NCI-H2196 treated with DMSO at 0.1 percent for 48 hours (cell line): Measurements from ENCODE around the gene INTS15.

Experiments used
- DNase-seq: peaks from one replicate; lab custom pipeline; 2025; ENCODE audit not compliant: unreplicated experiment; lab: John Stamatoyannopoulos, UW

The INTS15 gene

DNA sequence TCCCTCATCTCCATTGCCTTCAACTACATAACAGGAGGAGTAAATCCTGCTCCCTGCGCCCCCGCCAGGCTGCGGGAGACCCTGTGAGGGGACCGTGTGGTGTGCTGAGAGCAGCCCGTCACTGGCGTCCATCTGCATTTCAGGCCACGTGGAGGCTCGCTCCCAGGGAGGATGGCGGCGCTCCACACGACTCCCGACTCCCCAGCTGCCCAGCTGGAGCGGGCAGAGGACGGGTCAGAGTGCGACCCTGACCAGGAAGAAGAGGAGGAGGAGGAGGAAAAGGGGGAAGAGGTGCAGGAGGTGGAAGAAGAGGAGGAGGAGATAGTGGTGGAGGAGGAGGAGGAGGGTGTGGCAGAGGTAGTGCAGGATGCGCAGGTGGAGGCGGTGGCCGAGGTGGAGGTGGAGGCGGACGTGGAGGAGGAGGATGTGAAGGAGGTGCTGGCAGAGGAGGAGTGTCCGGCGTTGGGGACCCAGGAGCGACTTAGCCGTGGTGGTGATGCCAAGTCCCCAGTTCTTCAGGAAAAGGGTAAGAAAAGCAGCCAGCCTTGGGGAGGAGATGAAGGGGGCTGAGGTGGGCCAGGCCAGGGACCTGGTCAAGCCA lies 52.5 kb downstream of the INTS15 start:
- DNase-seq = no peak

DNA sequence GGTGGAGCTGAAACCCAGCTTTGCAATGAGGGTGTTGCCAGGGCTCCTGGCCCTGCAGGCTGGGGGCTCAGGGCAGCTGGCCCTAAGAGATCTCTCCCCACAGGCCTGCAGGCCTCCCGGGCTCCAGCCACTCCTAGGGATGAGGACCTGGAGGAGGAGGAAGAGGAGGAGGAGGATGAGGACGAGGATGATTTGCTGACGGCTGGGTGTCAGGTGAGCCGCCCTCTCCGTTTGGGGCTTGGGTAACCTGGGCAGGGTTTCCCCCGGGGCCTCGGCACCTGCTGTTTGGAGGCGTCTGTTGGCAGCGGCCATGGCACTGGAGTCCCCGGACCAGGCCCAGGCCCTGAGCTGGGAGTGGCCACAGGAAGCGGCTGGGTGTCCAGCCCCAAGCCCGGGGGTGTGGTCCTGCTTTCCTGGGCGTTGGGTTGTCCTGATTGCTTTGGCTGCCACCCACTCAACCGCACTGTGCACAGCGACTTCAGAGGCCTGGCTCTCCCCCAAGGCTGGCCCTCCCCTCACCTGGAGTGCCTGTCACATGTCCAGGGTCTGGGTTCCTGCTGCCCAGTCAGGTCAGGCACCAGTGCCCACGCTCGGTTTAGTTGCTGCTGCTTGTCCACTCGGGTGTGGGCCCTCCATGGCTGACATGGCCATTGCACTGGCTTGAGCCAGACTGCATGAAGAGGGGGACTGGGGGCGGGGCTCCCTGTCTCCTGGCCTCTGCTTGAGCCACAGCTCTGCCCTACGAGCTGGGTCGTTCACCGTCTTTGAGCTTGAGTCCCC lies 53.2 kb downstream of the INTS15 start:
- no peak for DNase-seq

DNA sequence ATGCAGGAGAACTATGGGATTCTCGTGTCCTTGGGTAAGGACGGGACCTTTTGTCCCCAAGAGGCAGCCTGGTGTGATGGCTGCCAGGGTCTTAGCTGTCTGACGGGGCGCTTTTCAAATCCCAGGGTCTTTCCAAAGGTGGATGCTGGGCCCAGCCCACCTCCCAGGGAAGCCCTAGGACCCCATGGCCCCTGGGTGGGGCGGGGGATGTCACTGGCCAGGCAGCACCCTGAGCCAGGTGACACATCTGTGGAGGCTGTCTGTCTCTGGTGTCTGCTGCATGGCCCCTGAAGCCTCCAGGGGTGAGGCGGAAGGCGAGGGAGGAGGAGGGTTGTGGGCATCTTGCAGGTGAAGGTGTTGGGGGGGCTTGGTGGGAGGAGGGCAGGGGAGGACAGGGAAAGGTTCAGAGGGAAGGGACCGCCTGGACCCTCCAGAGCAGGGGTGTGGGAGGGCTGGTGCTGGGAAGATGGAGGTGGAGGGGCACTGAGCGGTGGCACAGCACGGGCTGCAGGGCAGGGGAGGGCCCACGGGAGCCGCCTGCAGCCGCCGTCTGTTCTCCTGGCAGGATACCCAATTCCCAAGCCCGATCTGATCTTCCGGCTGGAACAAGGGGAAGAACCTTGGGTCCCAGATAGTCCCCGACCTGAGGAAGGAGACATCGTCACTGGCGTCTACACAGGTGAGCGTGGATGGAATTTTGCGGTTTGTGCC lies 54.2 kb downstream of the INTS15 start:
- no peak for DNase-seq

DNA sequence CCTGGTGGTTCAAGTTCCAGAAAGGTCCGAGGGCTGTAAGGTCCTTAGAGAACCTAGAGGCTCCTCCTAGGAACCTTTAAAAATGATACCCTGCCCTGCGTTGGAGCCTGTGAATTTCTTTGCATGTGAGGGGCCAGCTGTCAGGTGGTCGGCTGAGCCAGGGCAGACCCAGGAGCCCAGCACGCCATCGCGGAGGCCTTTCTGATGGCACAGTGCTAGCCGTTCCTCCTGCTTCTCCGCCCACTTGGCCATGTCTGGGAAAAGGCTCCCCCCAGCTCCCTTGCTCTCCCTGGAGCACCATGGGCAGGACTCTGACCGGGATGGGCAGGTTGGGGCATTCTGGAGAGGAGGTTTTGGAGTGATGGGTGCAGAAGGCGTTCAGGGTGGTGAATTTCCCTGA lies 54.9 kb downstream of the INTS15 start:
- DNase-seq = no peak

DNA sequence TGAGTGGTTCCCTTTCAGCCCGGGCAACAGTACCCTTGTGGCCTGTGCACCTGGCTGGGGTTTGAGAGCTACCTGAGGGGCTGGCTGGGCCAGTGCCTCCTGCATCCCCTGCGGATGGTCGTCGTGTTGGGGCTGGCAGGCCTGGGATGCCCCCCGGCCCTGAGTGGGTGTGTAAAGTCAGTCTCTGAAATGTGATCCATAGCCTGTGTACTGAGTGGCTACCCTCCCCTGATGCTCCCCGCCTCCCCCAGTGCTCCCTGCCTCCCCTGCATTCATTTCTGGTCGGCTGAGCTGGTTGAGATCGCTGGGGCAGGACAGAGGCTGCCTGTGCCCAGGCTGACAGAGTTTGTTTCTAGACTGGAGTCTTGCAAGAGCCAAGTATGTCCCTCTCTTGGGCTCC lies 56.6 kb downstream of the INTS15 start:
- DNase-seq = no peak

DNA sequence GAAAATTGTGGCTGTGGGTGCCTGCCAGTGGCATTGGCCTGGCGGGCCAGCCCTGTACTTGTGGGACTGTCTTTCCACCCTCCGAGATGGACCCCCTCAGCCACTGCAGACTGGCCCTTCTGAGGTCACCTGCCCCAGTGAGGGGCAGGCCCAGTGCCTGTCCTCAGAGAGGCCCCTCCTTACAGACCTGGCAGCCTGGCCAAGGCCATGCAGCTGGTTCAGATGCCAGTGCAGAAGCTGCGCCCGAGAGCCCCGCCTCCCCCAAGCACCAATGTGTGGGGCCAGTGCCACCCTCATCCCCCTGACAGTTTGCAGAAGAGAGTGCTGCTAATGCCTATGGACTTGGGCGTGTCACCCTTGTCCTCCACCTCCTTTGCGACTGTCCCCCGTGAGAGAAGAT lies 57.3 kb downstream of the INTS15 start:
- DNase-seq = no peak

DNA sequence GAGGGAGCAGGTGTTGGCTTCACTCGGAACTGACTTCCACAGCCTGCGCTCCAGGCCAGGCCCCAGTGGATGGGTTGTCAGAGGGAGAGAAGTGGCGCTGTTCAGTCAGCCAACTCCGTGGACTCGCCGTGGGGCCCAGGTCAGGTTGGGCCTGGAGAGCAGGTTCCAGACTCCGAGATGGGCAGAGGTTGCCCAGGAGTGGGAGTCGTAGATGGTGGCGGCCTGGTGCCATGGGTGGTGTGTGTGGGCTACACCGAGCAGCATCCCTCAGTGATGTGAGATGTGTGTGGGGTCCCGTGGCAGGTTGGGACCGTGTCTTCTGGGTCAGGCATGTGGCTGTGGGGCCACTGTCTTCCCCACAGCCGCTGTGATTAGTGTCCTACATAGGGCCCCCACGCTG lies 57.7 kb downstream of the INTS15 start:
- DNase-seq = no peak

DNA sequence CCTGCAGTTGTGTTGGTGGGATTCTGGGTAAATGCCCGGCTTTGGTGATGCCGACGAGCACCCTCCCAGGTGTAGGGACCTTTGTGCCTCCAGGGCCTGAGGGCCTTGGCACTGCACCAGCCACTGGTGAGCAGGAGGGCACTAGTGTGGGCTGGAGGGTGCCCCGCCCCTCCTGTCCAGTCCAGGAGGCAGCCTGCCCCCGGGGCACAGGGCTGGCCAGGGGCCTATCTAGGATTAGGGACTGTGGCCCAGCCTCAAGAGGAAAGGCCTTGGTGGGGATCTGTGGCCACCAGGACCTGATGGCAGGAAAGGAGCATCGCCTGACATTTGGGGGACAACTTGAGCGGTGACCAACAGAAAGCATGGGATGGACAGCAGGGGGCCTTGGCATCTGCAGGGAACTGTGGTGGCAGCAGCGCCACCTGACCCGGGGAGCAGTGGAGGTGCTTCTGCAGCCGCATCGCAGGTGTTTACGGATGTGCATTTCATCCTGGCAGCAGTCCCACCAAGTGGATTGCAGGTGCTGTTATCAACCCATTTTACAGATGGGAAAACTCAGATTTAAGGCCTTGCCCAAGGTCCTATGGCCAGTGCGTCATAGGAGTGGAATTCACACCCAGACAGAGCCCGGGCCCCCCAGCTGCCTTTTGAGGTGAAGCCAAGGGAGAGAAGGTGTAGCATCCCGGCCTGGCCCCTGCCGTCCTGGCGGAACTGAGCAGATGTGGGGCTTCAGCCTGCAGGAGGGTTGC lies 58.4 kb downstream of the INTS15 start:
- DNase-seq = no peak

DNA sequence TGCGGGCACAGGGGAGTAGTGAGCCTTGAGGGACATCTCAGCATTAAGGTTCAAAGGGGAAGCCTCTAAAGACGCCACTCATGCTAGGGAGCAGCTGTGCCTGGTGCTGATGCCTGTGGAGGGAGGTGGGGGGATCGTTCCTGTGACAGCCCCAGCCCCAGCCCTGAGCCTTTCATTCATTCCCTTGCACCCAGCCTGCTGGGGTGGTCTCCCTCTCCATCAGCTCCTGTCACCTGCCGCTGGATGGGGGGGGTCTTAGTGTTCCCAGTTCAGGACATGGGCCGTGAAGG lies 58.9 kb downstream of the INTS15 start:
- no peak for DNase-seq

DNA sequence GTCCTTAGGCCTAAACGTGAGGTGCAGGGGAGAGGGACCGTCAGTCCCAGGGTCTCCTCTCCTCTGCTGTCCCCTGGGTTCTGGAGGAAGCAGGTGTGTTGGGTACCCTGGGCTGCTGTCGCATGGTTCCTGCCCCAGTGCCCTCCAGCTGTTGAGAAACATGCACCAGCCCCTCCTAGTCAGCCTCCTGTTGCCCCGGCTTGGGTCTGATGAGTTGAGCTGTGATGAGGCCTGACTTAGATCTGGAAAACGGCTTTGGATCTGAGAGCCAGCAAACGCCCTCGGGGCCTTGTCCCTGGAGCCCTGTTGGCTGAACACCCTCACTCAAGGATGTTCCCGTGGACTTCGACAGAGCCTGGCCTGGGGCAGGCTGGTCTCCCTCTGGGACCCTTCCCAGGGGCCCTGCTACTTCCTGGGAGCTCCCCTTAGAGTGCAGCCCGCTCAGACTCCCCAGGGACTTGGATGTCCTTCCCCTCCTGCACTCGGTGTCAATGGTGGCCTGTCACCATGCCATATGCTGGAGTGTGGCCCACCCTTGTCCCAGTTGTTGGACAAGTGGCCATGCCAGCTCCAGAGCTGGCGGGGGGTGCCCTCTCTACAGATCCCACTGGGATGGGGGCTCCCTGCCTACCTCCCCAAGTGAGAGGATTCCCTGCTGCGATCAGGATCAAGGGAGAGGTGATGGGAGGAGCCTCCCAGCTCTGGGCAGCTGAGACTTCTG lies 59.6 kb downstream of the INTS15 start:
- no peak for DNase-seq

DNA sequence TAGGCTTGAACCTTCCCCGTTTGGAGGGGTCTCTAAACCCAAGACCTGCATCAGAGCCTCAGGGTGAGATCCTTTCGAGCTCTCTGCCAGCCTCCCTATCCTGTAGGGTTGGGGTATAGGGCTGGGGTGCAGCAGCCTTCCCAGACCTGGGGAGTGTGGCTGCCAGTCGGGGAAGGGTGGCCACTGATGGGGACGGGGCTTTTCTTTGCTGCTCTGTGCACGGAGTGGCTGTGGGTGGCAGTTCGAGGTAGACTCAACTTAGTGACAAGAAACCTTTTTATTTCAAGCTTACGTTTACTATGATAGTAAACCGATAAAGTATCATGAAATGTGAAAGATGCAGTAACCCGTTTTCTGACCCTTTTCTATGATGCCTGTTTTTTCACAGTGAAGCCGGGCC lies 60.3 kb downstream of the INTS15 start:
- DNase-seq = no peak

DNA sequence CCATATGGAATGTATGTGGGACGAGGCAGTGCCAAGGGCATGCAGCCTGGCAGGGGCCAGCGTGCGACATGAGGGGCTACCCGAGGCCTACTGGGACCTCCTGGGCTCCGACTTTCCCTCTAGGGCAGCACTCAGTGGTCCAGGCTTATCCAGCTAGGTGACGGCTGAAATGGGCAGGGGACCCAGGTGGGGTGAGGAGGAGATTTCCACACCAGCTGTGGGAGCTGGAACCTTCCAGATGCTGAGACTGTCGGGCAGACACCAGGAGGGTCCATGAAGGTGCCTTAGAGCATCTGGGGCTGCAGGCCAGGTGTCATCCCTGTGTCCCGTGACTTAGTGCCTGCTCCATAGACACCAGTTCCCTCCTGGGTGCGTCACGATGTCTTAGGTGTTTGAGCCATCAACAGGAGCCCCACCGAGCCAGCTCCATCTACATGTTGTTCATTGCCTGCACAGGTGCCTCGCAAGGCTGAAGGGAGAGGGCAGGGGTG lies 60.7 kb downstream of the INTS15 start:
- no peak for DNase-seq

DNA sequence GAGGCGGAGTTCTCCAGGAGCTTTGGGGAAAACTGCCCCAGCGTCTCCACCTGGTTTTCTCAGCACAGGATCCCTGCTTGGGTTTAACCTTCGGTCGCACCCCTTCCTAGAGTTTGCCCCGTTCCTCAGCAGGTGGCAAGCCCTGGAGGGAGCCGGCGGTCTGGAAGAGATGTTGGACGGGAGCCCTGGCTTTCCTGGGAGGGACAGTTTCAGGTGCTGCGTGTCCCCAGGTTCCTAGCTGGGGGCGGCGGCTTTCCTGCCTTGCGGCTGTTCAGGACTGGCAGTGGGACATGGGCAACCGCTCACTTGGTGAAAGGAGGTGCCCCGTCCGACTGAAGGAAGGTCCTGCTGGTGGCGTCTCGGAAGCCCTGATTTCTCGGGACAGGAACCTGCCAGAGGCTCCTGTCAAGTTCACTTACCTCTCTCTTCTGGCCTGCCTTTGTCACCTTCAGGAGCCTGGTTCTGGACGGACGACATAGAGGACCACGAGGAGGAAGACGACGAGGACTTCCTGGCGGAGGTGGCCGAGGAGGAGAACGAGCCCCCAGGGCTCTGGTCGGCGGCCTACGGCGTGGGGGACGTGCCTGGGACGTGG lies 62.1 kb downstream of the INTS15 start:
- DNase-seq = no peak

DNA sequence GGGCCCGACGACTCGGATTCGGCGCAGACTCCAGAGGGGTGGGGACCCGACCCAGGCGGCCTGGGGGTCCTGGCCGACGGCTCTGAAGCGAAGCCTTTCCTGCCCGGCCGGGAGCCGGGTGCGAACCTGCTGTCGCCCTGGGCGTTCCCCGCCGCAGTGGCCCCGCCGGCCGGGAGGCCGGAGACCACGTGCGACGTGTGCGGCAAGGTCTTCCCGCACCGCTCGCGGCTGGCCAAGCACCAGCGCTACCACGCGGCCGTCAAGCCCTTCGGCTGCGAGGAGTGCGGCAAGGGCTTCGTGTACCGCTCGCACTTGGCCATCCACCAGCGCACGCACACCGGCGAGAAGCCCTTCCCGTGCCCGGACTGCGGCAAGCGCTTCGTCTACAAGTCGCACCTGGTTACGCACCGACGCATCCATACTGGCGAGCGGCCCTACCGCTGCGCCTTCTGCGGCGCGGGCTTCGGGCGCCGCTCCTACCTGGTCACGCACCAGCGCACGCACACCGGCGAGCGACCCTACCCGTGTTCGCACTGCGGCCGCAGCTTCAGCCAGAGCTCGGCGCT lies 62.7 kb downstream of the INTS15 start:
- no peak for DNase-seq

DNA sequence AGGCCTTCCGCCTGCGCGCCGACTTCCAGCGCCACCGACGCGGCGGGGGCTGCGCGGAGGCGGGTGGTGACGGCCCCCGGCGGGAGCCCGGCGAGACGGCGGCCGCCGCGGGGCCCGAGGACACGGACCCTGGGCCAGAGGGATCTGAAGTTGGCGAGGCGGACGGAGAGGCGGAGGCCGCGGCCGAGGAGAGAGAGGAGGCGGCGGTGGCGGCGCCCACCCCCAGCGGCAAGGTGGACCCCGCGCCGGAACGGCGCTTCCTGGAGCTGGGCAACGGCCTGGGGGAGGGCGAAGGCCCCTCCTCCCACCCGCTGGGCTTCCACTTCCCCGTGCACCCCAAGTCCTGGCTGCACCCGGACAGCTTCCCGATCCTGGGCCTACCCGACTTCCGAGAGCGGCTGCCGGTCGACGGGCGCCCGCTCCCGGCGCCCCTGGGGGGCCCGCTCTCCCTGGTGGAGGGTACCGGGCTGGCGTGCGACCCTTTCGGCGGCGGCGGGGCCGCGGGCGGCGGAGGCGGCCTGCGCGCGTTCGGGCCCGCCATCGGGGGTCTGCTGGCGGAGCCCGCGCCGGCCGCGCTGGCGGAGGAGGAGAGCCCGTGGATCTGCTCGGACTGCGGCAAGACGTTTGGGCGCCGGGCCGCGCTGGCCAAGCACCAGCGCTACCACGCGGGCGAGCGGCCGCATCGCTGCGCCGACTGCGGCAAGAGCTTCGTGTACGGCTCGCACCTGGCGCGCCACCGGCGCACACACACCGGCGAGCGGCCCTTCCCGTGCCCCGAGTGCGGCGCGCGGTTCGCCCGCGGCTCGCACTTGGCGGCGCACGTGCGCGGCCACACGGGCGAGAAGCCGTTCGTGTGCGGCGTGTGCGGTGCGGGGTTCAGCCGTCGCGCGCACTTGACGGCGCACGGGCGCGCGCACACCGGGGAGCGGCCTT lies 63.5 kb downstream of the INTS15 start:
- no peak for DNase-seq

DNA sequence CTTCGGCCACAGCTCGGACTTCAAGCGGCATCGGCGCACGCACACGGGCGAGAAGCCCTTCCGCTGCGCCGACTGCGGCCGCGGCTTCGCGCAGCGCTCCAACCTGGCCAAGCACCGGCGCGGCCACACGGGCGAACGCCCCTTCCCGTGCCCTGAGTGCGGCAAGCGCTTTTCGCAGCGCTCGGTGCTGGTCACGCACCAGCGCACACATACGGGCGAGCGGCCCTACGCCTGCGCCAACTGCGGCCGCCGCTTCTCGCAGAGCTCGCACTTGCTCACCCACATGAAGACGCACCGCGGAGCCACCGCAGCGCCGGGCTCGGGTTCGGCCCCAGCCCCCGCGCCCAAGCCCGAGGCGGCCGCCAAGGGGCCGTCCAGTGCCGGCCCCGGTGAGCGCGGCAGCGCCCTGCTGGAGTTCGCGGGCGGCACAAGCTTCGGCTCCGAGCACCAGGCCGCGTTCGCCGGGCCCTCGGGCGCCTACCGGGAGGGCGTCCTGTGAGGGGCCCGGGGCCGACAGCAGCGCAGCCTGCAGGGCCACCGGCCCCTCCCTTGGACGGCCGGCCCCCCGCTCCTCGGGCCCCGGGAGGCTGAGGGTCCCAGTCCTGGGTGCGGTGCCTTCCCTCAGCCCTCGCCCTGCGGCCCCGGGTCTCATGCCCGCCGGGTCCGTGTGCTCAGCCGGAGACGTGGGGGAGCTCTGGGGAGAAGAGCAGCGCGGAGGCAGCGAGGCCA lies 64.5 kb downstream of the INTS15 start:
- DNase-seq = no peak

DNA sequence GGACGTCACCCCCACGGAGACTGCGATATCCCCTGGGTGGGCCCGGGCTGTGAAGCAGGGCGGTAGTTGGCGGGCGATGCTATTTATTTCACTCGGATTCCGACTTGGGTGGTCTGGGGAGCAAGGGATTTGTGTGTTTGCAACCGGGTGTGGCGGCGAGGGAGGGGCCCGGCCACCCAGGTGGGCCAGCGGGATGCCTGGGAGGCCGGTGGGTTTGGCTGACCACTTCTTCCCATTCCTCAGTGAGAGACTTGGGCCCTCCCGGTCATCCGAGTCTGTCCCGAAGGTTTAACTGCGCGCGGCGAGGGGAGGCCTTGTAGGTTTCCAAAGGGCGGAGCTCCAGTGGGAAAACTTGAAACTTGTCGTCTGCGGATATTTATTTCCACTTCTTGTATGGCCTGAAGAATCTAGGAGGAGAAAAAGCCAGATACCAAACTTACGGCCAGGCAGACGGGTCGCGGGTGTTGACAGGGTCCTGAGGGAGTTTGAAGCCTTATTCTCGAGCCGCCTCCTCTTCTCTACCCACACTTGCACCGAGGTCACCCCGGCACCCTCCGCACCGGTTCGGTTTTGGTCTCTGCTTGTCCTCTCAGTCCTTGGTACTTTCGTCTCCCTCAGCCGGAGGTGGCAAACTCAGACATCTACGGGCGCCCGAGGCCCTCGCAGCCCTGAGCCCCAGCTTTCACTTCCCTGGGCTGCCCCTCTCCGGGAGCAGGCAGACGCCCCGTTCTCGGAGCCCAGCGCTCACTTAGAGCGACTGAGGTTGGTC lies 65.2 kb downstream of the INTS15 start:
- no peak for DNase-seq
